ENCODE data around the gene GMDS.

GMDS gene

DNA sequence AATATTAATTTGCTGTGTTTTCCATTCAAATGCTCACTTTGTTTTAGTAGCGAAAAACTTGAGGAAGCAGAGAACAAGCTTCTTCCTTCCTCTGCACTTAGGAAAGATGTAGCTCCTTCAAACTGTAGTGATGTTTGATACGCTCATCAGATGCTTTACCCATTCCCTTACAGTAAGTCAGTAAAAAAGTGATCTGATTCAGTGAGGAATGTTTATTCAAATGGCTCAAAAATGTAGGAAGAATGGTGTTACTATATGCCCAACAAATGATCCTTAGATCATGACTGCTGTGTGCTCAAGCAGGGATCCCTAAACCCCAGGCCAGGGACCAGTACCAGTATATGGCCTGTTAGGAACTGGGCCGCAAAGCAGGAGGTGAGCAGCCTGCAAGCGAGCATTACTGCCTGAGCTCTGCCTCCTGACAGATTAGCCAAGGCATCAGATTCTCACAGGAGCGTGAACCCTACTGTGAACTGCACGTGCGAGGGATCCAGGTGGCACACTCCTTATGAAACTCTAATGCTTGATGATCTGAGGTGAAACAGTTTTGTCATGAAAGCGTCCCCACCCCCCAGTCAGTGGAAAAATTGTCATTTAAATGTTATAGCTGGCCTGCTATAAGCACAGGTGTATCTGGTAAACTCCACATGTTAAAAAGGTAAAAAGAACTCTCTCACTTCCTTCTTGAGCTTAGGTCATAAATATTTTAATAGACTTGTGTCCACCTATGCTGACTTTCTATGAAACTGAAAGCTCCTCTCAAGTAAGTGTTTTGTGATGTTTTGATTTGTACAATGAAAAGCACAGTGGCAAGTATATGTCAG, 448.5 kb downstream of the GMDS start:
- TF ChIP-seq, protein P1, sequence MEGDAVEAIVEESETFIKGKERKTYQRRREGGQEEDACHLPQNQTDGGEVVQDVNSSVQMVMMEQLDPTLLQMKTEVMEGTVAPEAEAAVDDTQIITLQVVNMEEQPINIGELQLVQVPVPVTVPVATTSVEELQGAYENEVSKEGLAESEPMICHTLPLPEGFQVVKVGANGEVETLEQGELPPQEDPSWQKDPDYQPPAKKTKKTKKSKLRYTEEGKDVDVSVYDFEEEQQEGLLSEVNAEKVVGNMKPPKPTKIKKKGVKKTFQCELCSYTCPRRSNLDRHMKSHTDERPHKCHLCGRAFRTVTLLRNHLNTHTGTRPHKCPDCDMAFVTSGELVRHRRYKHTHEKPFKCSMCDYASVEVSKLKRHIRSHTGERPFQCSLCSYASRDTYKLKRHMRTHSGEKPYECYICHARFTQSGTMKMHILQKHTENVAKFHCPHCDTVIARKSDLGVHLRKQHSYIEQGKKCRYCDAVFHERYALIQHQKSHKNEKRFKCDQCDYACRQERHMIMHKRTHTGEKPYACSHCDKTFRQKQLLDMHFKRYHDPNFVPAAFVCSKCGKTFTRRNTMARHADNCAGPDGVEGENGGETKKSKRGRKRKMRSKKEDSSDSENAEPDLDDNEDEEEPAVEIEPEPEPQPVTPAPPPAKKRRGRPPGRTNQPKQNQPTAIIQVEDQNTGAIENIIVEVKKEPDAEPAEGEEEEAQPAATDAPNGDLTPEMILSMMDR (IDR thresholded peaks at IDR 0.05; ENCODE audit: extremely low read depth, missing control alignments), result no peak
- peak; percentile 51 for DNase-seq (ENCODE audit: low spot score)

DNA sequence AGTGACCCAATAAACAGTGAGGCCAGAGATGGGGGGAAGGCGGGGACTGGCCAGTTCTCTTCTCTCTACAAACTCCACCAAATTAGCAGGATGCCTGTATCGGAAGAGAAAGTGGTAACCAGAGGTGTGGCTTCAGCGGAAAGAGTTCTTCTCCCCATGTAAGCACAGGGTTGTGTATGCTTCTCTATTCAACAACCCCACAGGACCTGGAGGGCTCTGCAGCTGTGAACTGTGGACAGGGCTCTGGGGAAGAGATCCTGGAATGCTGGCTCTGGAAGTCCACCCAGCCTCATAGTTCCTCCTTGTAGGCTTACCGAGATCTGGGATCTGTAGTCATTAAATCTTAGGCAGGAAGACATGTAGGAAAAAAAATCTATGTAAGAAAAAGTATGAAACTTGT, 449.5 kb downstream of the GMDS start:
- DNase-seq (ENCODE audit: low spot score), result no peak
- TF ChIP-seq, protein P1 (IDR thresholded peaks at IDR 0.05; ENCODE audit: extremely low read depth, missing control alignments), result no peak

DNA sequence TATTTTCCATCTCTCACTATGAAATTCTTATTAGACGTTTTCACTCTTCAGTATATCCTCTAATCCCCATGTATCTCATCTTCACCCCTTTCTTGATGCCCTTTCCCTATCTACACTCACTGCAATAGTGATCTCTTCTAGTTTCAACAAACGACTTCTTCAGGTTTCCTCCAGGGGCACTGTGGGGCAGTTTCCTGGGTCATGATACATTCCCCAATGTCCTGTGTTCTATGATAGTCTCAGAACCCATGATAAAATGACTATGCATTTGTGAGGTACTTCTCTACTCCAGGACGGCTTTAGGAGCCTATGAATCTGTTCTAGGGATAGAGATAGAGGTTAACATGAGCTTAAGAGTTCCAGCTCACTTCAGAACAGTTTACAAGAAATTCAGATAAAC, 452.4 kb downstream of the GMDS start:
- no peak for DNase-seq (ENCODE audit: low spot score)
- TF ChIP-seq, protein P1 (IDR thresholded peaks at IDR 0.05; ENCODE audit: extremely low read depth, missing control alignments), result peak; percentile 8

DNA sequence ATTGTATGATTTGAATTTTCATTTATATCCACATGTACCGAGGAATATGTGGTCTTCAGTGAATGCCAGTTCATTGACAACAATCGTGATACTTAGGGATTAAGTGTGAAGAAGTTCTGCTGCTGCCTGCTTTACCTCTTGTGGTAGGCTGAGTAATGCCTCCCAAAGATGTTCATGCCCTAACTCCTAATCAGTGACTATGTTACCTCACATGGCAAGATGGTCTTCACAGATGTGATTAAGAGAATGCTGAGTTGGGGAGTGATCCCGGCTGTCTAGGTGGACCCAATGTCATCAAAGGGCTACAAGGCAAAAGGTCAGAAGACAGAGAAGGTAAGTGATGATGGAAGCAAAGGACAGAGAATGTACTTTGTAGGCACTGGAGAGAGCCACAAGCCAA, 454.7 kb downstream of the GMDS start:
- TF ChIP-seq, protein P1 (IDR thresholded peaks at IDR 0.05; ENCODE audit: extremely low read depth, missing control alignments), result no peak
- DNase-seq (ENCODE audit: low spot score), result no peak

DNA sequence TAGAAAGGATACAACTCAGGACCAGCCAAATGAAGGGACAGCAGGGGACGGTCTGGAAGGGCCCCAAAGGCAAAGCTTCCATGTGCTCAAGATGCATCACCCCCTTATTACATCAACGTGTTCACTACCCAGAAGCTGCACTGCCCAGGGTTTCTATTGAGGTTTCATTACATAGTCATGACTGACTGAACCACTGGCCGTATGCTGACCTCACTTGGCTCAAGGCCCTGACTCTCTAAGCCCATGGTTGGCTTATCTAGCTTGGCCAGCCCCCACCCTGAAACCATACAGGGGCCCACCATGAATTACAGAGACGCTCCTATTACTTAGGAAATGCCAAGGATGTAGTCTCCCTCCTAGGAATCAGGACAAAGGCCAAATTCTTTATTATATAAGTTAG, 456.3 kb downstream of the GMDS start:
- TF ChIP-seq, protein P1 (IDR thresholded peaks at IDR 0.05; ENCODE audit: extremely low read depth, missing control alignments), result no peak
- no peak for DNase-seq (ENCODE audit: low spot score)

DNA sequence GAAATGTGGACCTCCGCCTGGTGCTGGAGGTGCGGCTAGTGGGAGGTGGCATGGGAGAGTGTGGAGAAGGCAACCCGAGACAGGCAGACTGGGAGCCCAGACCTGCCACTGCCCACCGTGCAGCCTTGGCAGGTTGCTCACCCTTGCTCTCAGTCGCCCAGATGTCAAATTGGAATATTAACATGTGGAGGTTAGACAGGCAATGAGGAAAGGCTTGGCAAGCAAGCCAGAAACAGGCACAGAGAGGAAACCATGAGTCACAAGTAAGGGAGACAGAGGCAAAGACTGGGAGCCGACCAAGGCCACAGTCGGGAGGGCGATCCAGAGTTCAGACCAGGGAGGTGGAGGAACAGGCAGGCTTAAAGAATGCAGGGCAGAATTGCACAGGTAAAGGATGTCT, 457.5 kb downstream of the GMDS start:
- DNase-seq (ENCODE audit: low spot score), result no peak

More for the DNA sequence above, 457.5 kb downstream of the GMDS start:
- TF ChIP-seq, protein P1 (IDR thresholded peaks at IDR 0.05; ENCODE audit: extremely low read depth, missing control alignments), result no peak

Data from GM20000 (cell line).